WTC11 (cell line): Measurements from ENCODE around the gene MOB4. TPM values are rescaled to one million over a fixed set of nuclear protein-coding genes. Genes with fewer than 3 reads are reported as not detected.
A peak's percentile ranks its signal among the peaks of the same experiment; 100 is the strongest.

ENCODE experiments used
- ATAC-seq: fragments of 200-7000 bp; cut with Tn5 transposase; 2 replicates; pipeline ENCODE4 v1.10.0; 2021; ENCODE audit warnings: mild to moderate bottlenecking, moderate library complexity
- CTCF ChIA-PET: fragments of 300-600 bp; sonication (Branson Sonifier 250); formaldehyde crosslinking; loops from one replicate; lab custom pipeline; 2021; ENCODE audit warnings: antibody characterized with exemption; lab: Charles Lee
- POLR2A ChIA-PET: fragments of 350-600 bp; sonication (Branson Sonifier 250); formaldehyde crosslinking; loops from one replicate; lab custom pipeline; 2021; ENCODE audit warnings: antibody characterized with exemption; lab: Charles Lee
- DNase-seq: peaks from one replicate; pipeline ENCODE4 v3.0.0; 2021; ENCODE audit warnings: low spot score
- H3K27ac Mint-ChIP-seq: 2 replicates; pipeline ENCODE4 v1.8.0; 2021; ENCODE audit warnings: mixed read lengths
- H3K27me3 Mint-ChIP-seq: 2 replicates; pipeline ENCODE4 v1.8.0; 2021; ENCODE audit warnings: low read depth, mild to moderate bottlenecking, moderate library complexity, mixed read lengths
- H3K36me3 Mint-ChIP-seq: 2 replicates; pipeline ENCODE4 v1.8.0; 2021; ENCODE audit warnings: mixed read lengths
- H3K4me1 Mint-ChIP-seq: 2 replicates; pipeline ENCODE4 v1.8.0; 2022; ENCODE audit warnings: mixed read lengths
- H3K4me3 Mint-ChIP-seq: 2 replicates; pipeline ENCODE4 v1.8.0; 2021; ENCODE audit warnings: mild to moderate bottlenecking, moderate library complexity, mixed read lengths
- H3K9me3 Mint-ChIP-seq: 2 replicates; pipeline ENCODE4 v1.8.0; 2021; ENCODE audit warnings: mixed read lengths
- ELF4 ChIP-seq: sonication (generic); formaldehyde crosslinking; IDR thresholded peaks from 2 replicates; pipeline ENCODE4 v1.8.1; 2022; ENCODE audit warnings: low read depth, mild to moderate bottlenecking, moderate library complexity, missing genetic modification reagents
- EMX1 ChIP-seq: fragments of 250-450 bp; sonication (Bioruptor Pico); IDR thresholded peaks from 2 replicates; pipeline ENCODE4 v1.8.0; 2021; ENCODE audit warnings: mild to moderate bottlenecking
- GABPB1 ChIP-seq: sonication (generic); formaldehyde crosslinking; IDR thresholded peaks from 2 replicates; pipeline ENCODE4 v1.8.1; 2023; ENCODE audit warnings: mild to moderate bottlenecking, missing genetic modification reagents
- IRF2 ChIP-seq: sonication (generic); formaldehyde crosslinking; IDR thresholded peaks from 2 replicates; pipeline ENCODE4 v1.8.0; 2022; ENCODE audit warnings: low read depth, missing genetic modification reagents, borderline replicate concordance
- NFATC4 ChIP-seq: fragments of 250-450 bp; sonication (Bioruptor Pico); IDR thresholded peaks from 2 replicates; pipeline ENCODE4 v1.9.0; 2021; ENCODE audit warnings: mild to moderate bottlenecking
- NFE2L1 ChIP-seq: sonication (generic); formaldehyde crosslinking; IDR thresholded peaks from 2 replicates; pipeline ENCODE4 v1.8.1; 2023; ENCODE audit warnings: missing genetic modification reagents
- NR3C1 ChIP-seq: sonication (generic); formaldehyde crosslinking; conservative IDR thresholded peaks from 2 replicates; pipeline ENCODE4 v1.8.1; 2023; ENCODE audit warnings: low read depth, mild to moderate bottlenecking, missing genetic modification reagents
- RELA ChIP-seq: sonication (generic); formaldehyde crosslinking; IDR thresholded peaks from 2 replicates; pipeline ENCODE4 v1.8.1; 2022; ENCODE audit warnings: missing genetic modification reagents, mild to moderate bottlenecking, borderline replicate concordance
- SMAD3 ChIP-seq: sonication (generic); formaldehyde crosslinking; IDR thresholded peaks from 2 replicates; pipeline ENCODE4 v1.8.0; 2022; ENCODE audit warnings: missing genetic modification reagents, mild to moderate bottlenecking, borderline replicate concordance
- SOX15 ChIP-seq: fragments of 250-450 bp; sonication (Bioruptor Pico); IDR thresholded peaks from 2 replicates; pipeline ENCODE4 v1.9.0; 2021; ENCODE audit warnings: mild to moderate bottlenecking
- TEAD4 ChIP-seq: sonication (generic); formaldehyde crosslinking; IDR thresholded peaks from 2 replicates; pipeline ENCODE4 v1.8.0; 2022; ENCODE audit warnings: mild to moderate bottlenecking, missing genetic modification reagents
- TP53 ChIP-seq: sonication (generic); formaldehyde crosslinking; IDR thresholded peaks from 2 replicates; pipeline ENCODE4 v1.8.1; 2023; ENCODE audit warnings: mild to moderate bottlenecking, missing genetic modification reagents
- ZBTB21 ChIP-seq: sonication (generic); formaldehyde crosslinking; IDR thresholded peaks from 2 replicates; pipeline ENCODE4 v1.8.1; 2023; ENCODE audit warnings: mild to moderate bottlenecking, missing genetic modification reagents, borderline replicate concordance
- ZNF138 ChIP-seq: sonication (generic); formaldehyde crosslinking; conservative IDR thresholded peaks from 2 replicates; pipeline ENCODE4 v1.8.1; 2022; ENCODE audit warnings: mild to moderate bottlenecking, moderate library complexity, missing genetic modification reagents
- ZNF263 ChIP-seq: sonication (generic); formaldehyde crosslinking; IDR thresholded peaks from 2 replicates; pipeline ENCODE4 v1.8.1; 2022; ENCODE audit warnings: low read depth, mild to moderate bottlenecking, moderate library complexity, missing genetic modification reagents
- ZNF423 ChIP-seq: fragments of 250-450 bp; sonication (Bioruptor Pico); IDR thresholded peaks from 2 replicates; pipeline ENCODE4 v2.1.2; 2022; ENCODE audit warnings: mild to moderate bottlenecking, moderate library complexity
- total RNA-seq: library from RNA; stranded (reverse); gene quantifications from 3 replicates; pipeline ENCODE4 v1.2.3, GENCODE V29; 2021
- TF ChIP-seq, protein P1 (sequence below): sonication (generic); formaldehyde crosslinking; conservative IDR thresholded peaks from 2 replicates; pipeline ENCODE4 v1.8.1; 2023; ENCODE audit warnings: mild to moderate bottlenecking, low read depth, missing genetic modification reagents, moderate library complexity
- TF ChIP-seq, protein P2 (sequence below): sonication (generic); formaldehyde crosslinking; IDR thresholded peaks from 2 replicates; pipeline ENCODE4 v1.8.0; 2022; ENCODE audit warnings: mild to moderate bottlenecking, missing genetic modification reagents
- TF ChIP-seq, protein P3 (sequence below): sonication (generic); formaldehyde crosslinking; IDR thresholded peaks from 2 replicates; pipeline ENCODE4 v1.8.1; 2023; ENCODE audit warnings: mild to moderate bottlenecking, missing genetic modification reagents, moderate library complexity
- TF ChIP-seq, protein P4 (sequence below): sonication (generic); formaldehyde crosslinking; IDR thresholded peaks from 2 replicates; pipeline ENCODE4 v1.8.0; 2022; ENCODE audit warnings: missing genetic modification reagents
- TF ChIP-seq, protein P5 (sequence below): sonication (generic); formaldehyde crosslinking; IDR thresholded peaks from 2 replicates; pipeline ENCODE4 v1.8.0; 2023; ENCODE audit warnings: missing genetic modification reagents
- TF ChIP-seq, protein P6 (sequence below): fragments of 250-450 bp; sonication (Bioruptor Pico); IDR thresholded peaks from 2 replicates; pipeline ENCODE4 v1.9.0; 2021; ENCODE audit warnings: mild to moderate bottlenecking

The MOB4 gene
- total RNA-seq, 1 experiment from 2014 or later = 47.8 TPM

DNA sequence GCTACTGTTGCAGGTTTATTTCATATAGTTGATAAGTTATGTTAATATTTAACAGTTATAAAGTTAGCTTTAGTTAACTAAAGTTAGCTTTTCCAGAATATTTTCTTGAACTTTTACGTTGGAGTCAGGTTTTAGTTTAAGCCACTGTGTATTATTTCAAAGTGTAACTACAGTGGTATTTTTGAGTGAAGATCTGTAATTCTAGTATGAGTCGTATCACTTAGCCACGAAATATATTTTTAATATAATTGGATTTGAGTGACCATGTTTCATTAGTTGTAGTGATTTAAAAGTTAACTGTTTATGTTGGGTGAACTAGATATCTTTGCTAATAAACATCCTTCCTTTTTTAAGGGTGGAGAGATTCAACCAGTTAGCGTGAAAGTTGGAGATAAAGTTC is 13.2 kb upstream of the MOB4 start (continued):
- TF ChIP-seq, protein P1, sequence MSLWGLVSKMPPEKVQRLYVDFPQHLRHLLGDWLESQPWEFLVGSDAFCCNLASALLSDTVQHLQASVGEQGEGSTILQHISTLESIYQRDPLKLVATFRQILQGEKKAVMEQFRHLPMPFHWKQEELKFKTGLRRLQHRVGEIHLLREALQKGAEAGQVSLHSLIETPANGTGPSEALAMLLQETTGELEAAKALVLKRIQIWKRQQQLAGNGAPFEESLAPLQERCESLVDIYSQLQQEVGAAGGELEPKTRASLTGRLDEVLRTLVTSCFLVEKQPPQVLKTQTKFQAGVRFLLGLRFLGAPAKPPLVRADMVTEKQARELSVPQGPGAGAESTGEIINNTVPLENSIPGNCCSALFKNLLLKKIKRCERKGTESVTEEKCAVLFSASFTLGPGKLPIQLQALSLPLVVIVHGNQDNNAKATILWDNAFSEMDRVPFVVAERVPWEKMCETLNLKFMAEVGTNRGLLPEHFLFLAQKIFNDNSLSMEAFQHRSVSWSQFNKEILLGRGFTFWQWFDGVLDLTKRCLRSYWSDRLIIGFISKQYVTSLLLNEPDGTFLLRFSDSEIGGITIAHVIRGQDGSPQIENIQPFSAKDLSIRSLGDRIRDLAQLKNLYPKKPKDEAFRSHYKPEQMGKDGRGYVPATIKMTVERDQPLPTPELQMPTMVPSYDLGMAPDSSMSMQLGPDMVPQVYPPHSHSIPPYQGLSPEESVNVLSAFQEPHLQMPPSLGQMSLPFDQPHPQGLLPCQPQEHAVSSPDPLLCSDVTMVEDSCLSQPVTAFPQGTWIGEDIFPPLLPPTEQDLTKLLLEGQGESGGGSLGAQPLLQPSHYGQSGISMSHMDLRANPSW (CRISPR knock-in tag) = no peak
- TF ChIP-seq, protein P2, sequence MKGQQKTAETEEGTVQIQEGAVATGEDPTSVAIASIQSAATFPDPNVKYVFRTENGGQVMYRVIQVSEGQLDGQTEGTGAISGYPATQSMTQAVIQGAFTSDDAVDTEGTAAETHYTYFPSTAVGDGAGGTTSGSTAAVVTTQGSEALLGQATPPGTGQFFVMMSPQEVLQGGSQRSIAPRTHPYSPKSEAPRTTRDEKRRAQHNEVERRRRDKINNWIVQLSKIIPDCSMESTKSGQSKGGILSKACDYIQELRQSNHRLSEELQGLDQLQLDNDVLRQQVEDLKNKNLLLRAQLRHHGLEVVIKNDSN (CRISPR knock-in tag) = no peak

DNA sequence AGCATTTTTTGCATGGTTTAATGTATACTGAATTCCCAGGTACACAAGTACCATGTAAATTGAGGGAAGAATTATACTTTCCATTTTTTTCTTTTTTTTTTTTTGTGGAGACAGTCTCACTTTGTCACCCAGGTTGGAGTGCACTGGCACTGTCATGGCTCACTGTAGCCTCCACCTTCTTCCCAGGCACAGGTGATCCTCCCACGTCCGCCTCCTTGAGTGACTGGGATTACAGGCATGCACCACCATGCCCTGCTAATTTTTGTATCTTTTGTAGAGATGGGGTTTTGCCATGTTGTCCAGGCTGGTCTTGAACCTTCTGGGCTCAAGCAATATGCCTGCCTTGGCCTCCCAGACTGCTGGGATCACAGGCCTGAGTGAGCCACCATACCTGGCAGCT is 11.9 kb upstream of the MOB4 start:
- TF ChIP-seq NR3C1 (no peak), ZNF423 (CRISPR knock-in tag) (no peak), ZBTB21 (CRISPR knock-in tag) (no peak), NFE2L1 (CRISPR knock-in tag) (no peak), ZNF138 (CRISPR knock-in tag) (no peak), NFATC4 (CRISPR knock-in tag) (no peak), SOX15 (no peak), GABPB1 (CRISPR knock-in tag) (no peak), IRF2 (no peak), RELA (CRISPR knock-in tag) (no peak), TEAD4 (no peak), TP53 (CRISPR knock-in tag) (no peak), ZNF263 (no peak), ELF4 (CRISPR knock-in tag) (no peak)
- TF ChIP-seq, protein P3, sequence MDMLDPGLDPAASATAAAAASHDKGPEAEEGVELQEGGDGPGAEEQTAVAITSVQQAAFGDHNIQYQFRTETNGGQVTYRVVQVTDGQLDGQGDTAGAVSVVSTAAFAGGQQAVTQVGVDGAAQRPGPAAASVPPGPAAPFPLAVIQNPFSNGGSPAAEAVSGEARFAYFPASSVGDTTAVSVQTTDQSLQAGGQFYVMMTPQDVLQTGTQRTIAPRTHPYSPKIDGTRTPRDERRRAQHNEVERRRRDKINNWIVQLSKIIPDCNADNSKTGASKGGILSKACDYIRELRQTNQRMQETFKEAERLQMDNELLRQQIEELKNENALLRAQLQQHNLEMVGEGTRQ (CRISPR knock-in tag) = no peak
- TF ChIP-seq, all 79 proteins: peak for 0
- H3K27ac Mint-ChIP-seq = peak overlapping the region; percentile 84
- H3K4me1 Mint-ChIP-seq = peaks cover 19% of the 10 kb centered on the region
- ATAC-seq (no peak), DNase-seq (no peak)
- POLR2A ChIA-PET = interaction anchor here (1.6 to 1.8 kb wide), 2 partner anchors 14 to 51 kb away, joined by 3 to 5 read pairs; partner anchors contain the start of gene COQ10B
- CTCF ChIA-PET = no interaction called here
- H3K4me3 Mint-ChIP-seq = no peak overlapping the region
- peaks cover 49% of the 10 kb centered on the region for H3K36me3 Mint-ChIP-seq
- no peaks in the 10 kb centered on the region for H3K9me3 Mint-ChIP-seq
- no peaks in the 10 kb centered on the region for H3K27me3 Mint-ChIP-seq

DNA sequence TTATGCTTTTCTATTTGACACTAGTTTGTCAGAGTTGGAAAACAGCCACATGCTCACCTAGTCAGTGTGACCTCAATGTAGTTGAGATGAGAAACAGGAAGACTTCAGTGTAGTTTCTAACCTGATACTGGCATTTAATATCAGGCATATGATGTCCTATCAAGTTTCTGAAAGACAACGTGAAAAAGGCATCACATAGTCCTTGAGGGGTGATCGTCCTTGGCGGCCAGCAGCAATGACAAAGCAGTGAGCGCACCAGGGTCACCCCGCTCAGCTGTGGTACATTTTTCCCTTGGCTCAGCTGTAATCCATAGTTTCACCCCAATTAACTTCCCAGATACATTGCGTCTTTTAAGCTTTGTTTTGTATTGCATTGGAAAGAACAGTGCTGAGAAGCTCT is 11.4 kb upstream of the MOB4 start:
- Mint-ChIP-seq H3K4me1 (peaks cover 19% of the 10 kb centered on the region), H3K27me3 (no peaks in the 10 kb centered on the region), H3K9me3 (no peaks in the 10 kb centered on the region), H3K27ac (peak overlapping the region; percentile 84), H3K4me3 (no peak overlapping the region), H3K36me3 (peaks cover 46% of the 10 kb centered on the region)
- ATAC-seq (no peak), DNase-seq (no peak)
- ChIA-PET CTCF (no interaction called here), POLR2A (interaction anchor here (0.7 to 3.1 kb wide), 4 partner anchors 8 to 51 kb away, joined by 3 to 14 read pairs (median 4); partner anchors contain the start of genes COQ10B and MOB4)
- TF ChIP-seq, protein P4, sequence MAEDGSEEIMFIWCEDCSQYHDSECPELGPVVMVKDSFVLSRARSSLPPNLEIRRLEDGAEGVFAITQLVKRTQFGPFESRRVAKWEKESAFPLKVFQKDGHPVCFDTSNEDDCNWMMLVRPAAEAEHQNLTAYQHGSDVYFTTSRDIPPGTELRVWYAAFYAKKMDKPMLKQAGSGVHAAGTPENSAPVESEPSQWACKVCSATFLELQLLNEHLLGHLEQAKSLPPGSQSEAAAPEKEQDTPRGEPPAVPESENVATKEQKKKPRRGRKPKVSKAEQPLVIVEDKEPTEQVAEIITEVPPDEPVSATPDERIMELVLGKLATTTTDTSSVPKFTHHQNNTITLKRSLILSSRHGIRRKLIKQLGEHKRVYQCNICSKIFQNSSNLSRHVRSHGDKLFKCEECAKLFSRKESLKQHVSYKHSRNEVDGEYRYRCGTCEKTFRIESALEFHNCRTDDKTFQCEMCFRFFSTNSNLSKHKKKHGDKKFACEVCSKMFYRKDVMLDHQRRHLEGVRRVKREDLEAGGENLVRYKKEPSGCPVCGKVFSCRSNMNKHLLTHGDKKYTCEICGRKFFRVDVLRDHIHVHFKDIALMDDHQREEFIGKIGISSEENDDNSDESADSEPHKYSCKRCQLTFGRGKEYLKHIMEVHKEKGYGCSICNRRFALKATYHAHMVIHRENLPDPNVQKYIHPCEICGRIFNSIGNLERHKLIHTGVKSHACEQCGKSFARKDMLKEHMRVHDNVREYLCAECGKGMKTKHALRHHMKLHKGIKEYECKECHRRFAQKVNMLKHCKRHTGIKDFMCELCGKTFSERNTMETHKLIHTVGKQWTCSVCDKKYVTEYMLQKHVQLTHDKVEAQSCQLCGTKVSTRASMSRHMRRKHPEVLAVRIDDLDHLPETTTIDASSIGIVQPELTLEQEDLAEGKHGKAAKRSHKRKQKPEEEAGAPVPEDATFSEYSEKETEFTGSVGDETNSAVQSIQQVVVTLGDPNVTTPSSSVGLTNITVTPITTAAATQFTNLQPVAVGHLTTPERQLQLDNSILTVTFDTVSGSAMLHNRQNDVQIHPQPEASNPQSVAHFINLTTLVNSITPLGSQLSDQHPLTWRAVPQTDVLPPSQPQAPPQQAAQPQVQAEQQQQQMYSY (CRISPR knock-in tag) = no peak
- TF ChIP-seq TP53 (CRISPR knock-in tag) (no peak), SMAD3 (CRISPR knock-in tag) (0 out of 2 replicates have a peak, but pooled peaks have one; percentile 21), NFATC4 (CRISPR knock-in tag) (no peak), EMX1 (CRISPR knock-in tag) (no peak)
- TF ChIP-seq, protein P5, sequence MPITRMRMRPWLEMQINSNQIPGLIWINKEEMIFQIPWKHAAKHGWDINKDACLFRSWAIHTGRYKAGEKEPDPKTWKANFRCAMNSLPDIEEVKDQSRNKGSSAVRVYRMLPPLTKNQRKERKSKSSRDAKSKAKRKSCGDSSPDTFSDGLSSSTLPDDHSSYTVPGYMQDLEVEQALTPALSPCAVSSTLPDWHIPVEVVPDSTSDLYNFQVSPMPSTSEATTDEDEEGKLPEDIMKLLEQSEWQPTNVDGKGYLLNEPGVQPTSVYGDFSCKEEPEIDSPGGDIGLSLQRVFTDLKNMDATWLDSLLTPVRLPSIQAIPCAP (CRISPR knock-in tag) = no peak
- TF ChIP-seq, protein P6, sequence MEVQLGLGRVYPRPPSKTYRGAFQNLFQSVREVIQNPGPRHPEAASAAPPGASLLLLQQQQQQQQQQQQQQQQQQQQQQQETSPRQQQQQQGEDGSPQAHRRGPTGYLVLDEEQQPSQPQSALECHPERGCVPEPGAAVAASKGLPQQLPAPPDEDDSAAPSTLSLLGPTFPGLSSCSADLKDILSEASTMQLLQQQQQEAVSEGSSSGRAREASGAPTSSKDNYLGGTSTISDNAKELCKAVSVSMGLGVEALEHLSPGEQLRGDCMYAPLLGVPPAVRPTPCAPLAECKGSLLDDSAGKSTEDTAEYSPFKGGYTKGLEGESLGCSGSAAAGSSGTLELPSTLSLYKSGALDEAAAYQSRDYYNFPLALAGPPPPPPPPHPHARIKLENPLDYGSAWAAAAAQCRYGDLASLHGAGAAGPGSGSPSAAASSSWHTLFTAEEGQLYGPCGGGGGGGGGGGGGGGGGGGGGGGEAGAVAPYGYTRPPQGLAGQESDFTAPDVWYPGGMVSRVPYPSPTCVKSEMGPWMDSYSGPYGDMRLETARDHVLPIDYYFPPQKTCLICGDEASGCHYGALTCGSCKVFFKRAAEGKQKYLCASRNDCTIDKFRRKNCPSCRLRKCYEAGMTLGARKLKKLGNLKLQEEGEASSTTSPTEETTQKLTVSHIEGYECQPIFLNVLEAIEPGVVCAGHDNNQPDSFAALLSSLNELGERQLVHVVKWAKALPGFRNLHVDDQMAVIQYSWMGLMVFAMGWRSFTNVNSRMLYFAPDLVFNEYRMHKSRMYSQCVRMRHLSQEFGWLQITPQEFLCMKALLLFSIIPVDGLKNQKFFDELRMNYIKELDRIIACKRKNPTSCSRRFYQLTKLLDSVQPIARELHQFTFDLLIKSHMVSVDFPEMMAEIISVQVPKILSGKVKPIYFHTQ (CRISPR knock-in tag) = no peak
